Hepatocyte (in vitro differentiated cells): ENCODE results near the gene EPHA4. TPM values are rescaled to one million over a fixed set of nuclear protein-coding genes. Genes with fewer than 3 reads are reported as not detected.

Source experiments
- DNase-seq: peaks from one replicate; pipeline ENCODE4 v3.0.0-alpha.2; 2016; ENCODE audit warnings: low spot score
- H2AFZ ChIP-seq: fragments of 200-600 bp; sonication (generic); 2 replicates; pipeline ENCODE4 v1.6.0; 2016; ENCODE audit warnings: antibody characterized with exemption, mild to moderate bottlenecking
- H3K27ac ChIP-seq: fragments of 200-600 bp; sonication (generic); 2 replicates; pipeline ENCODE4 v1.5.1; 2016; ENCODE audit warnings: mild to moderate bottlenecking
- H3K27me3 ChIP-seq: fragments of 200-600 bp; sonication (generic); 2 replicates; pipeline ENCODE4 v1.6.1; 2016
- H3K36me3 ChIP-seq: fragments of 200-600 bp; sonication (generic); replicated peaks from 2 replicates; pipeline ENCODE4 v1.5.1; 2016; ENCODE audit warnings: low read depth; ENCODE audit not compliant: insufficient read depth
- H3K4me1 ChIP-seq: fragments of 200-600 bp; sonication (generic); 2 replicates; pipeline ENCODE4 v1.5.1; 2016; ENCODE audit warnings: mild to moderate bottlenecking, moderate library complexity; ENCODE audit not compliant: insufficient read depth
- H3K4me2 ChIP-seq: fragments of 200-600 bp; sonication (generic); 2 replicates; pipeline ENCODE4 v1.6.0; 2016
- H3K4me3 ChIP-seq: fragments of 200-600 bp; sonication (generic); 2 replicates; pipeline ENCODE4 v1.5.1; 2016; ENCODE audit warnings: mild to moderate bottlenecking
- H3K79me2 ChIP-seq: fragments of 200-600 bp; sonication (generic); 2 replicates; pipeline ENCODE4 v1.6.0; 2017; ENCODE audit warnings: mild to moderate bottlenecking
- H3K9me2 ChIP-seq: fragments of 200-600 bp; sonication (generic); replicated peaks from 2 replicates; pipeline ENCODE4 v1.6.0; 2017; ENCODE audit warnings: mild to moderate bottlenecking; ENCODE audit not compliant: insufficient read depth
- H3K9me3 ChIP-seq: fragments of 200-600 bp; sonication (generic); 2 replicates; pipeline ENCODE4 v1.5.1; 2016; ENCODE audit warnings: low read depth, mild to moderate bottlenecking
- H4K20me1 ChIP-seq: fragments of 200-600 bp; sonication (generic); 2 replicates; pipeline ENCODE4 v1.6.0; 2016; ENCODE audit warnings: mild to moderate bottlenecking; ENCODE audit not compliant: insufficient read depth, poor library complexity, severe bottlenecking
- EZH2 ChIP-seq: fragments of 200-600 bp; sonication (generic); IDR thresholded peaks from 2 replicates; pipeline ENCODE4 v1.6.1; 2016; ENCODE audit warnings: antibody characterized with exemption, mild to moderate bottlenecking, borderline replicate concordance
- EZH2phosphoT487 ChIP-seq: fragments of 200-600 bp; sonication (generic); IDR thresholded peaks from one replicate; pipeline ENCODE4 v1.6.1; 2018; ENCODE audit warnings: antibody characterized with exemption, mild to moderate bottlenecking, low read depth, moderate library complexity; ENCODE audit not compliant: unreplicated experiment, severe bottlenecking
- WGBS: methylation state at CpG from one replicate; pipeline ENCODE4 v1.1.6; 2016; ENCODE audit warnings: low lambda C conversion rate; ENCODE audit errors: missing lambda C conversion rate; 5-methylcytosine and 5-hydroxymethylcytosine counted together
- polyA plus RNA-seq: library from polyadenylated mRNA; unstranded; fragments of >200 nt; fragmentation: Nextera tagmentation; extraction: Ambion mirVana; gene quantifications from 2 replicates; pipeline ENCODE4 v1.2.1, GENCODE V29; 2016
- total RNA-seq: library from RNA; depleted of rRNA; stranded (reverse); fragments of >200 nt; gene quantifications from 2 replicates; pipeline ENCODE4 v1.2.3, GENCODE V29; 2014
- TF ChIP-seq, protein P1 (sequence below): fragments of 200-600 bp; sonication (generic); IDR thresholded peaks from 2 replicates; pipeline ENCODE4 v1.5.1; 2016; ENCODE audit warnings: antibody characterized with exemption, mild to moderate bottlenecking; ENCODE audit not compliant: poor library complexity

Gene EPHA4
- total and polyA plus RNA-seq, 2 experiments from 2014 or later, result 7.8 to 36.8 TPM

DNA sequence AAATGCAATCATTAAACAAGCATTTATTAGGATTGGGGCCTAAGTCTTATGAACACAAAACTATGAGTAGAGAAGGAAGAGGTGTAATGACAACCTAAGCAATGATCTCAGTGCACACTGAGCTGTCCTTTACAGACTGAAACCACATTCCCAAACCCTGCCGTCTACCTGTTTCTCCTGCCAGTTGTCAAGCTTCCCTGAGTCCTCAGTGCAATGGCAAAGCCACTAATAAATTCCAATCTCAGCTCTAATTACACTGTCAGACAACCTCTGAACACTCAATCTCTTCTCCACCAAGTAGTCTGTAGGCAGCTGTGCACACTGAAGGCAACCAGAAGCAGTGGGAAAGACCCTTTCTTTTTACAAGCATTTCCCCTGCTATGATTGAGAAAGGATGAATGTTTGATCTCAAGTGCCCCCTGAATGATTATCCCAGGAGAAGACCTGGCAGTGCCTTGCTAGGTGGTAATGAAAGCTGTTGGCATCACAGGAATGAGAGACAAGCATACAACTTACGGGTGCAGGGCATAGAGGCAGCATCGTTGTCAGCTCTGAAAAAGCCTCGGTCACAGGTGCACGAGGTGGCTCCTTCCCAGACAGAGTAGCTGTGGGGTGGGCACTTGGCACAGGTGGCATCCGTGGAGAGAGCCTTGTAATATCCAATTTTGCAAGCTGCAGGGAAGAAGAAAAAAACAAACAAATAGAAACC lies 71.4 kb downstream of the EPHA4 start:
- H2AFZ ChIP-seq, result no peak overlapping the region
- H4K20me1 ChIP-seq, result no peaks in the 10 kb centered on the region
- peaks cover 13% of the 10 kb centered on the region for H3K79me2 ChIP-seq
- H3K9me2 ChIP-seq, result no peaks in the 10 kb centered on the region
- no peak for DNase-seq
- peaks cover 14% of the 10 kb centered on the region for H3K4me1 ChIP-seq
- H3K9me3 ChIP-seq, result no peaks in the 10 kb centered on the region
- H3K4me3 ChIP-seq, result no peak overlapping the region
- TF ChIP-seq, protein P1, sequence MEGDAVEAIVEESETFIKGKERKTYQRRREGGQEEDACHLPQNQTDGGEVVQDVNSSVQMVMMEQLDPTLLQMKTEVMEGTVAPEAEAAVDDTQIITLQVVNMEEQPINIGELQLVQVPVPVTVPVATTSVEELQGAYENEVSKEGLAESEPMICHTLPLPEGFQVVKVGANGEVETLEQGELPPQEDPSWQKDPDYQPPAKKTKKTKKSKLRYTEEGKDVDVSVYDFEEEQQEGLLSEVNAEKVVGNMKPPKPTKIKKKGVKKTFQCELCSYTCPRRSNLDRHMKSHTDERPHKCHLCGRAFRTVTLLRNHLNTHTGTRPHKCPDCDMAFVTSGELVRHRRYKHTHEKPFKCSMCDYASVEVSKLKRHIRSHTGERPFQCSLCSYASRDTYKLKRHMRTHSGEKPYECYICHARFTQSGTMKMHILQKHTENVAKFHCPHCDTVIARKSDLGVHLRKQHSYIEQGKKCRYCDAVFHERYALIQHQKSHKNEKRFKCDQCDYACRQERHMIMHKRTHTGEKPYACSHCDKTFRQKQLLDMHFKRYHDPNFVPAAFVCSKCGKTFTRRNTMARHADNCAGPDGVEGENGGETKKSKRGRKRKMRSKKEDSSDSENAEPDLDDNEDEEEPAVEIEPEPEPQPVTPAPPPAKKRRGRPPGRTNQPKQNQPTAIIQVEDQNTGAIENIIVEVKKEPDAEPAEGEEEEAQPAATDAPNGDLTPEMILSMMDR, result no peak
- TF ChIP-seq EZH2phosphoT487 (no peak), EZH2 (no peak)
- peak overlapping the region; percentile 26 for H3K4me2 ChIP-seq
- 77% methylated on average over 6 of the region's 6 CpGs for WGBS
- no peaks in the 10 kb centered on the region for H3K36me3 ChIP-seq
- no peak overlapping the region for H3K27ac ChIP-seq
- no peaks in the 10 kb centered on the region for H3K27me3 ChIP-seq

DNA sequence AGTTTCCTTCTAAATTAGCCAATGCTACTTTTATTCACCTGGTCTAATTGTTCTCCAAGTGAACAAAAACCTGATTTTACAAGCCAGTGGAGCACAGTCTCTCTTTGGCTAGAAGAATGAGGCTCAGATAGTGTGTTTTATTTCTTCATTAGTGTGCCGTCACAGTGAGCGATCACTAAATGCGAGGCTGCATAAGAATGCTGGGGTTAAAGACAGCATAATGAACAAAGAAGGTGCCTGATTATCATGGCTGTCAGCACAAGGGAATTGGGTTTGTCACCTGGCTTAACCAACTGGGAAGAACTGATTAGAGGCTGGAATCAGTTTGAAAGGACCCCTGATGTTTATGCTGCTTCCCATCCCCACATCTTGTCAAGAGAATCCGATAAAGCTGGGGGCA lies 76.4 kb downstream of the EPHA4 start:
- no peaks in the 10 kb centered on the region for H4K20me1 ChIP-seq
- H2AFZ ChIP-seq, result no peak overlapping the region
- peaks cover 7% of the 10 kb centered on the region for H3K79me2 ChIP-seq
- TF ChIP-seq EZH2phosphoT487 (no peak), EZH2 (no peak)
- TF ChIP-seq, protein P1, result no peak
- 87% methylated on average over 4 of the region's 4 CpGs for WGBS
- no peaks in the 10 kb centered on the region for H3K9me2 ChIP-seq
- no peak overlapping the region for H3K27ac ChIP-seq
- no peak for DNase-seq
- no peaks in the 10 kb centered on the region for H3K27me3 ChIP-seq
- peaks cover 12% of the 10 kb centered on the region for H3K4me1 ChIP-seq
- no peak overlapping the region for H3K4me2 ChIP-seq
- H3K4me3 ChIP-seq, result no peak overlapping the region
- no peaks in the 10 kb centered on the region for H3K9me3 ChIP-seq
- H3K36me3 ChIP-seq, result no peaks in the 10 kb centered on the region

DNA sequence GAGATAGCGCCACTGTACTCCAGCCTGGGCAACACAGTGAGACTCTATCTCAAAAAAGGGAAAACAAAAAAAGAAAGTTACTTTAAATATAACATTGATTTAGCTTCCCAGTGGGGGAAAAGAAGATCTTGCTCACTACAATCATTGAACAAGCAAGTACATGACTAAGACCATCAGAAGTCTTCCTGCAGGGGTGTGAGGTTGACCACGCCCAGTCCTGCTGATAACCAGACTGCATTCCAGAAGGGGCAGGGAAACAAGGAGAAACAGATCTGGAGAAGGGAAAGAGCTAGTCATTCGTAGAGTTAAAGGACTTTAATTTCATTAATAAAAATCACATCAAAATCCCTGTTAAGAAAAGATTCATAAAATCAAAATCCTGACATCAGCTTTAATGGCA lies 77.5 kb downstream of the EPHA4 start:
- no peak for DNase-seq
- no peaks in the 10 kb centered on the region for H4K20me1 ChIP-seq
- H3K4me3 ChIP-seq, result no peak overlapping the region
- 85% methylated on average over 3 of the region's 3 CpGs for WGBS
- no peaks in the 10 kb centered on the region for H3K27me3 ChIP-seq
- TF ChIP-seq, protein P1, result no peak
- no peak for TF ChIP-seq EZH2phosphoT487
- TF ChIP-seq EZH2, result no peak
- no peaks in the 10 kb centered on the region for H3K36me3 ChIP-seq
- no peaks in the 10 kb centered on the region for H3K9me3 ChIP-seq
- H2AFZ ChIP-seq, result no peak overlapping the region
- H3K4me2 ChIP-seq, result no peak overlapping the region
- no peaks in the 10 kb centered on the region for H3K9me2 ChIP-seq
- H3K27ac ChIP-seq, result no peak overlapping the region
- peaks cover 7% of the 10 kb centered on the region for H3K79me2 ChIP-seq
- H3K4me1 ChIP-seq, result peaks cover 12% of the 10 kb centered on the region
